Osteocyte (in vitro differentiated cells): ENCODE results near the gene THRB. TPM values are rescaled to one million over a fixed set of nuclear protein-coding genes. Genes with fewer than 3 reads are reported as not detected.

Source experiments
- DNase-seq: peaks from one replicate; pipeline ENCODE4 v3.0.0; 2021; ENCODE audit warnings: mixed read lengths; ENCODE audit not compliant: unreplicated experiment; ENCODE audit errors: extremely low spot score
- H3K27ac Mint-ChIP-seq: one replicate; pipeline ENCODE4 v1.8.0; 2021; ENCODE audit warnings: mild to moderate bottlenecking, mixed read lengths; ENCODE audit not compliant: unreplicated experiment
- H3K27me3 Mint-ChIP-seq: one replicate; pipeline ENCODE4 v1.8.0; 2021; ENCODE audit warnings: mixed read lengths; ENCODE audit not compliant: unreplicated experiment
- H3K36me3 Mint-ChIP-seq: one replicate; pipeline ENCODE4 v1.8.0; 2021; ENCODE audit warnings: mixed read lengths; ENCODE audit not compliant: unreplicated experiment
- H3K4me1 Mint-ChIP-seq: one replicate; pipeline ENCODE4 v1.8.0; 2021; ENCODE audit warnings: mixed read lengths; ENCODE audit not compliant: unreplicated experiment
- H3K4me3 Mint-ChIP-seq: one replicate; pipeline ENCODE4 v1.8.0; 2021; ENCODE audit warnings: mild to moderate bottlenecking, moderate library complexity, mixed read lengths; ENCODE audit not compliant: unreplicated experiment
- H3K9me3 Mint-ChIP-seq: one replicate; pipeline ENCODE4 v1.8.0; 2021; ENCODE audit warnings: mixed read lengths; ENCODE audit not compliant: unreplicated experiment
- total RNA-seq: library from RNA; stranded (reverse); gene quantifications from 2 replicates; pipeline ENCODE4 v1.2.1, GENCODE V29; 2021
- TF ChIP-seq, protein P1 (sequence below): fragments of 200-600 bp; sonication (generic); IDR thresholded peaks from 2 replicates; pipeline ENCODE4 v1.5.0; 2021; ENCODE audit warnings: antibody characterized with exemption, mild to moderate bottlenecking, moderate library complexity

Gene THRB
- total RNA-seq, 1 donor from 2014 or later: 4.6 TPM

DNA sequence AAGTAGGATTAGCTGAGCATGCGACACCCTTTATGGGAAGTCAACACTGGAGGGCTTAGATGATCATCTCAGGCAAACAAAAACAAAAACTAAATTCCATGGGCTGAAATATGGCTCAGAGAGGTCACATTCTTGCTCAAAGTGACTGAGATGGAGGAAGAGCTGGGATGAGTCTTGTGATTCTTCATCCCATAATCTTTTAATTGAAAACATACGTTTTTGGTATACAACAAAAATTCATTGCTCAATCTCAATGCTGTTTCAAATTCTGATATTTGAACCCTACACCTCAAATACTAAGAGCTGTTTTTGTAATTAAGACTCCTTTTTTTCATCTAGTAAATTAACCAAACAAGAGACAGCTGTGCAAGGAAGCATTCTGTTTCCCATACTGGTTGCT lies 292.6 kb downstream of the THRB start:
- Mint-ChIP-seq H3K9me3 (no peaks in the 10 kb centered on the region), H3K36me3 (no peaks in the 10 kb centered on the region), H3K27ac (no peak overlapping the region), H3K27me3 (no peaks in the 10 kb centered on the region), H3K4me3 (no peak overlapping the region), H3K4me1 (peaks cover 10% of the 10 kb centered on the region)
- no peak for DNase-seq
- TF ChIP-seq, protein P1, sequence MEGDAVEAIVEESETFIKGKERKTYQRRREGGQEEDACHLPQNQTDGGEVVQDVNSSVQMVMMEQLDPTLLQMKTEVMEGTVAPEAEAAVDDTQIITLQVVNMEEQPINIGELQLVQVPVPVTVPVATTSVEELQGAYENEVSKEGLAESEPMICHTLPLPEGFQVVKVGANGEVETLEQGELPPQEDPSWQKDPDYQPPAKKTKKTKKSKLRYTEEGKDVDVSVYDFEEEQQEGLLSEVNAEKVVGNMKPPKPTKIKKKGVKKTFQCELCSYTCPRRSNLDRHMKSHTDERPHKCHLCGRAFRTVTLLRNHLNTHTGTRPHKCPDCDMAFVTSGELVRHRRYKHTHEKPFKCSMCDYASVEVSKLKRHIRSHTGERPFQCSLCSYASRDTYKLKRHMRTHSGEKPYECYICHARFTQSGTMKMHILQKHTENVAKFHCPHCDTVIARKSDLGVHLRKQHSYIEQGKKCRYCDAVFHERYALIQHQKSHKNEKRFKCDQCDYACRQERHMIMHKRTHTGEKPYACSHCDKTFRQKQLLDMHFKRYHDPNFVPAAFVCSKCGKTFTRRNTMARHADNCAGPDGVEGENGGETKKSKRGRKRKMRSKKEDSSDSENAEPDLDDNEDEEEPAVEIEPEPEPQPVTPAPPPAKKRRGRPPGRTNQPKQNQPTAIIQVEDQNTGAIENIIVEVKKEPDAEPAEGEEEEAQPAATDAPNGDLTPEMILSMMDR: no peak

DNA sequence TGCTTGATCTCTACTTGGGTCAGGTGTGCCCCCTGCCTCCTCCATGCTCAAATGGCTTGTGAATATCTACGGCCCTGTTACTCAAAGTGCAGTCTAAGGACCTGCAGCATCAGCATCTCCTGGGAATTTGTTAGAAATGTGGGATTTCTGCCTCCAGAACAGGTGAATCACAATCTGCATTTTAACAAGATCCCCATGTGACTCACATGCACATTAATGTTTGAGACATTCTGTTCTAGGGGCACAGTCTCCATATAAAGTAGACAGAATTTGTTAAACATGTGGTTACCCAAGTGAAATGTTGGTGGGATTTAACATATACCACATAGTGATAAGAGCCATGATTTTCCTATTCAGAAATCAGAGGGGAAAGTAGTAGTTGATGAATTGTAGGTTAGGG lies 293.3 kb downstream of the THRB start:
- H3K27ac Mint-ChIP-seq: no peak overlapping the region
- peaks cover 10% of the 10 kb centered on the region for H3K4me1 Mint-ChIP-seq
- H3K36me3 Mint-ChIP-seq: no peaks in the 10 kb centered on the region
- no peak overlapping the region for H3K4me3 Mint-ChIP-seq
- TF ChIP-seq, protein P1: no peak
- H3K9me3 Mint-ChIP-seq: no peaks in the 10 kb centered on the region
- no peaks in the 10 kb centered on the region for H3K27me3 Mint-ChIP-seq
- no peak for DNase-seq

DNA sequence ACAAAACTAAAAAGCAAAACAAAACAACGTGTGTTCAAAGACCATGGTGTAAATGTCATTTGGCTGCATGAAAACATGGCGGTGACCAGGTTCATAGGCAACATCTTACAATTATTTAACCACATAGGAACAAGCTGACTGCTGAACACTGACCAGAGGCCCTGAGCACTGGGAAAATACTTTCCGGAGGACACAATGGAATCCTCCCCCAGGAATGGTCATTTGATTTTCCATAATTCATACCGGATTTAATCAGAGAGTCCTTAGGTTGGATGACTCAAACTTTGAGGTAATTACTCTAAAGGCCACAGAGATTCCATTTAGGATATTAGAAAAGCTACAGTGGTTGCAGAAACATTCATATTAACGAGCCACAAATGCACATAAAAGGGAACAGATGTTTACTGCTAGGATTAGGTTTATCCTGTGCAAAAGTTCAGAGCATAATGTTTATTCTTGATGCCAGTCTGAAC lies 294.8 kb downstream of the THRB start:
- Mint-ChIP-seq H3K27me3 (no peaks in the 10 kb centered on the region), H3K9me3 (no peaks in the 10 kb centered on the region), H3K4me1 (peaks cover 10% of the 10 kb centered on the region), H3K4me3 (no peak overlapping the region), H3K36me3 (no peaks in the 10 kb centered on the region), H3K27ac (no peak overlapping the region)
- DNase-seq: no peak
- TF ChIP-seq, protein P1: no peak

DNA sequence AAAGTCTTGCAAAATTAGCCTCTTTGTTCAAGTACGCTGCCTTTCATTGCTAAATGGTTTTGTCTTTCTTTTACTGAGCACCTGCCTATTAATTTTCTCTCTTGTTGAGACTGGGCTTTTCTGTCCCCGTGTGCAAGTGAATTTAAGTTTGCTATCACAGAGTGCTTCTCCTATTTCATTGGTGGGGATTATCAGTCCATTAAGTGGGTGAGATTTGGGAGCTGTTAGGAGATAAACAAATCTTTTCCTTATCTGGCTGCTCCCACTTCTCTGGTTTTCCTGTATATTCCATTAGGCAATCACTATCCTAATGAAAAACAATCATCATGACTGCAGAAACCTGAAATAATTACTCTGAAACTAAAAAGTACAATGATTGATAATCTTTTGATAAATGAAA lies 295.4 kb downstream of the THRB start:
- Mint-ChIP-seq H3K4me3 (no peak overlapping the region), H3K9me3 (no peaks in the 10 kb centered on the region), H3K36me3 (no peaks in the 10 kb centered on the region), H3K4me1 (peaks cover 10% of the 10 kb centered on the region), H3K27ac (no peak overlapping the region), H3K27me3 (no peaks in the 10 kb centered on the region)
- TF ChIP-seq, protein P1: no peak
- DNase-seq: no peak

DNA sequence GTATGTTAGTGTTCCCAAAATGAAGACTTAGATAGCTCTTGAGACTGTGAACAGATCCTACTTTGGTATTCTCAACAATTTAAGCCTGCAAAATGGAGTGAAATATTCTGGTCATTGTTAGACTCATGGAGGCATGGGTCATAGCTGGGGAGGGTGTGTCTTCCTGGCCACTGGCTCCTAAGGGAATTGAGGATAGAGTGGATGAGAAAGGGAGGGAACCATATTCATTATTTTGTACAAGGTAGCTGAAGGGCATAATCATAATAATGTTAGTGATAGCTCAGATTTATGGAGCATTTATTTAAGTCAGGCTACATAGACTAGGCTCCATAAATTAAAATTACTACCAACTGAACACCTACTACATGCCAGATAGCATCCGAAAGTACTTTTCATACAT lies 295.9 kb downstream of the THRB start:
- no peak for DNase-seq
- Mint-ChIP-seq H3K27ac (no peak overlapping the region), H3K27me3 (no peaks in the 10 kb centered on the region), H3K9me3 (no peaks in the 10 kb centered on the region), H3K36me3 (no peaks in the 10 kb centered on the region), H3K4me3 (no peak overlapping the region), H3K4me1 (peaks cover 10% of the 10 kb centered on the region)
- TF ChIP-seq, protein P1: no peak
